Fibroblast of lung (primary cell): ENCODE data around the gene ELP4. TPM values are rescaled to one million over a fixed set of nuclear protein-coding genes. Genes with fewer than 3 reads are reported as not detected.

Experiments used
- DNase-seq, 2 donors: peaks; one replicate each; pipeline versions ENCODE4 v3.0.0 to v3.0.0-alpha.2; 2010; ENCODE audit warnings: low read depth in 2 of 2
- H2AFZ ChIP-seq: 2 replicates; pipeline ENCODE4 v1.5.1; 2012; ENCODE audit warnings: low read length, control low read depth, inconsistent platforms
- H3K27ac ChIP-seq: 2 replicates; pipeline ENCODE4 v1.5.1; 2011; ENCODE audit warnings: low read length, control low read depth; ENCODE audit not compliant: insufficient read depth
- H3K27me3 ChIP-seq: 2 replicates; pipeline ENCODE4 v1.5.1; 2011; ENCODE audit warnings: mild to moderate bottlenecking, low read length; ENCODE audit not compliant: control insufficient read depth, insufficient read depth
- H3K36me3 ChIP-seq: 2 replicates; pipeline ENCODE4 v1.5.1; 2011; ENCODE audit warnings: low read length; ENCODE audit not compliant: control insufficient read depth, insufficient read depth
- H3K4me1 ChIP-seq: 2 replicates; pipeline ENCODE4 v1.5.1; 2011; ENCODE audit warnings: low read length; ENCODE audit not compliant: control insufficient read depth, insufficient read depth; ENCODE audit errors: extremely low read depth
- H3K4me2 ChIP-seq: 2 replicates; pipeline ENCODE4 v1.5.1; 2011; ENCODE audit warnings: low read length, control low read depth; ENCODE audit not compliant: insufficient read depth; ENCODE audit errors: extremely low read depth
- H3K4me3 ChIP-seq, 4 experiments: fragments of 200-600 bp in 1 of 4; sonication (generic) in 1 of 4; replicated peaks in 1 of 4; 2 replicates each; pipeline ENCODE4 v1.5.1; 2011 to 2016; ENCODE audit warnings: low read length in 4 of 4, low read depth in 3 of 4, mild to moderate bottlenecking in 3 of 4, control low read depth in 2 of 4, inconsistent platforms in 1 of 4, mixed read lengths in 1 of 4; ENCODE audit not compliant: insufficient read depth in 1 of 4; ENCODE audit errors: control extremely low read depth in 1 of 4
- H3K79me2 ChIP-seq: 2 replicates; pipeline ENCODE4 v1.5.1; 2012; ENCODE audit warnings: mild to moderate bottlenecking, low read length, inconsistent platforms; ENCODE audit not compliant: control insufficient read depth, insufficient read depth
- H3K9ac ChIP-seq: 2 replicates; pipeline ENCODE4 v1.5.1; 2011; ENCODE audit warnings: mild to moderate bottlenecking, low read length, control low read depth; ENCODE audit not compliant: insufficient read depth
- H3K9me3 ChIP-seq: 2 replicates; pipeline ENCODE4 v1.5.1; 2012; ENCODE audit warnings: low read depth, low read length; ENCODE audit not compliant: control insufficient read depth, insufficient read depth
- H4K20me1 ChIP-seq: 2 replicates; pipeline ENCODE4 v1.5.1; 2011; ENCODE audit warnings: low read length; ENCODE audit not compliant: control insufficient read depth, insufficient read depth; ENCODE audit errors: extremely low read depth
- CTCF ChIP-seq, 2 donors: IDR thresholded peaks in 1 of 2; conservative IDR thresholded peaks in 1 of 2; 1 replicate in 1 of 2; 2 replicates in 1 of 2; pipeline ENCODE4 v1.5.1; 2011 to 2012; ENCODE audit warnings: low read length in 2 of 2, control low read depth in 1 of 2, inconsistent platforms in 1 of 2, low read depth in 1 of 2, mild to moderate bottlenecking in 1 of 2
- EZH2 ChIP-seq: IDR thresholded peaks from 2 replicates; pipeline ENCODE4 v1.5.1; 2012; ENCODE audit warnings: low read length, control low read depth, mild to moderate bottlenecking; ENCODE audit errors: missing control alignments
- polyA plus RNA-seq, 2 donors: library from polyadenylated mRNA; depleted of rRNA in 1 of 2; stranded (reverse) in 1 of 2; unstranded in 1 of 2; fragments of >200 nt; gene quantifications; 2 replicates each; pipeline ENCODE4 v1.2.1, GENCODE V29; 2011 to 2012; ENCODE audit warnings: missing spikeins in 1 of 2
- total RNA-seq: library from RNA; depleted of rRNA; stranded (reverse); fragments of >200 nt; gene quantifications from 2 replicates; pipeline ENCODE4 v1.2.1, GENCODE V29; 2014

The ELP4 gene
- total and polyA plus RNA-seq, 2 donors (not counting 1 experiment from before 2014, with no cell fraction given) = 11.7 to 13.1 TPM

DNA sequence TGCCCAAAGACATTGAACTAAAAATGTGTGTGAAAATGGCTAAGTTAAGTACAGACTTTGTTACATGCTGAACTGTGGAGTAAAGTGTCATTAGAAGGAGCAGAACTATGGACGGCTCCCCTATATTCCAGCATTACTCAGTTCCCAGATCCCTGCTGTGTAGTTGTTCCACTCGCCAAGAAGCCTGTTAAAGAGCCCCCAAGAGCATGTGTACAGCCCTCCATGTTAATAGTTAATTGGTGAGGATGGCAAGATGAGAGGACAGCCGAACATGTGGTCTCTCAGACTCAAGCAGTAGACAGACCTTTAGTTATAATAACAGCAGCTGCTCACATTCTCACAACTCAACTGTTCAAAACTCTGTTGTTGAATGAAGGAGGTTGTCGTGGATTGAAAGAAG lies 127.4 kb downstream of the ELP4 start:
- H3K4me2 ChIP-seq = no peak overlapping the region
- no peaks in the 10 kb centered on the region for H3K27me3 ChIP-seq
- no peak overlapping the region for H3K4me3 ChIP-seq
- TF ChIP-seq CTCF (conservative IDR thresholded peaks at IDR 0.05 in 1 of 2, IDR thresholded peaks at IDR 0.05 in 1 of 2; ENCODE audit: low read depth in 1 of 2, low read length in 2 of 2) = no peak
- no peak for TF ChIP-seq EZH2
- no peaks in the 10 kb centered on the region for H3K9me3 ChIP-seq
- H3K9ac ChIP-seq = no peak overlapping the region
- no peak overlapping the region for H3K27ac ChIP-seq
- DNase-seq = no peak
- no peaks in the 10 kb centered on the region for H3K36me3 ChIP-seq
- H2AFZ ChIP-seq = no peak overlapping the region
- no peaks in the 10 kb centered on the region for H3K79me2 ChIP-seq
- H4K20me1 ChIP-seq = no peaks in the 10 kb centered on the region
- no peaks in the 10 kb centered on the region for H3K4me1 ChIP-seq

GRCh38 chr11:31640611-31641010 lies 131.0 kb downstream of the ELP4 start:
- H3K4me3 ChIP-seq = no peak overlapping the region
- H2AFZ ChIP-seq = no peak overlapping the region
- H3K27me3 ChIP-seq = no peaks in the 10 kb centered on the region
- no peak overlapping the region for H3K4me2 ChIP-seq
- DNase-seq = no peak
- H3K9me3 ChIP-seq = no peaks in the 10 kb centered on the region
- TF ChIP-seq EZH2 = no peak
- no peak for TF ChIP-seq CTCF (conservative IDR thresholded peaks at IDR 0.05 in 1 of 2, IDR thresholded peaks at IDR 0.05 in 1 of 2; ENCODE audit: low read depth in 1 of 2, low read length in 2 of 2)
- H3K9ac ChIP-seq = no peak overlapping the region
- no peak overlapping the region for H3K27ac ChIP-seq
- no peaks in the 10 kb centered on the region for H3K4me1 ChIP-seq
- no peaks in the 10 kb centered on the region for H4K20me1 ChIP-seq
- no peaks in the 10 kb centered on the region for H3K36me3 ChIP-seq
- H3K79me2 ChIP-seq = no peaks in the 10 kb centered on the region

DNA sequence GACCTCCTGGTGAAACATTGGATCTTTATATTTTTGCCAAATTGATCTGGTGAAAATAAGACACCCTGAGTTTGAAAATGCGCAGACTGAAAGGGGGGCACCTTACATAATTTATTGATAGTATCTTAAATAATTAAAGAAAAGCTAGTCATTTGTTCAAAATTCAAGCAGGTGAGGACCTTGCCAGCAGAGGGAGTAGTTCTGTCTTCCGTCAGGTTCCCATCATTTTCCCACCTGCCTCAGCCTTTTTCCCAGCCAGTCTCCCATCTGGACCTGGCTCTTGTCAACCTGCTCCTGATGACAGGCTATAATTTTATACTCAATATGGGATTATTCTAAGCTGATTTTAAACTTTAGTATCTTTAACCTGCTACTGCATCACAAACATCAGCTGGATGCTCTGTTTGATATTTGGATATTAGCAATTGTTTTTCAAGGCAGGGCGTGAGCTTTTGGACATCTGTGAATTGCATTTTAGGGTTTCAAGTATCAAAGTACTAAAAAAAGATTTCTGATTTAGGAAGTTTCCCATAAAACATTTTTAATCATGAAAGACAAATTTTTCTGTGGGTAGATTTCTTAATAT lies 132.0 kb downstream of the ELP4 start:
- no peak overlapping the region for H3K4me3 ChIP-seq
- H3K36me3 ChIP-seq = no peaks in the 10 kb centered on the region
- no peak overlapping the region for H3K9ac ChIP-seq
- no peak overlapping the region for H3K27ac ChIP-seq
- H3K4me2 ChIP-seq = no peak overlapping the region
- DNase-seq = peak; percentile 42 to 43
- no peak overlapping the region for H2AFZ ChIP-seq
- H3K79me2 ChIP-seq = no peaks in the 10 kb centered on the region
- H3K27me3 ChIP-seq = no peaks in the 10 kb centered on the region
- H3K4me1 ChIP-seq = no peaks in the 10 kb centered on the region
- H3K9me3 ChIP-seq = no peaks in the 10 kb centered on the region
- no peak for TF ChIP-seq EZH2
- peak; percentile 44 to 61 for TF ChIP-seq CTCF (conservative IDR thresholded peaks at IDR 0.05 in 1 of 2, IDR thresholded peaks at IDR 0.05 in 1 of 2; ENCODE audit: low read depth in 1 of 2, low read length in 2 of 2)
- no peaks in the 10 kb centered on the region for H4K20me1 ChIP-seq
